Uterus (tissue), 2 donors: ENCODE measurements around the gene RNF130.

Source experiments
- CTCF ChIP-seq, 4 experiments: fragments of 200-600 bp in 2 of 4; fragments of 450-650 bp in 2 of 4; sonication (generic) in 2 of 4; IDR thresholded peaks; one replicate each; pipeline ENCODE4 v1.5.1; 2016 to 2019; ENCODE audit warnings: antibody characterized with exemption in 4 of 4, mild to moderate bottlenecking in 2 of 4, moderate library complexity in 1 of 4
- POLR2A ChIP-seq, 2 donors: fragments of 450-650 bp; IDR thresholded peaks; one replicate each; pipeline ENCODE4 v1.6.1; 2016; ENCODE audit warnings: antibody characterized with exemption in 2 of 2, mild to moderate bottlenecking in 1 of 2, moderate library complexity in 1 of 2

GRCh38 chr5:180098991-180099732 lies 27.6 kb upstream of the RNF130 start:
- no peak for TF ChIP-seq CTCF (IDR thresholded peaks at IDR 0.05)
- no peak for TF ChIP-seq POLR2A (IDR thresholded peaks at IDR 0.05)
